Uterus (tissue), 2 donors: ENCODE measurements around the gene HSD11B1.

ENCODE experiments used
- POLR2A ChIP-seq, 2 donors: fragments of 450-650 bp; IDR thresholded peaks; one replicate each; pipeline ENCODE4 v1.6.1; 2016; ENCODE audit warnings: antibody characterized with exemption in 2 of 2, mild to moderate bottlenecking in 1 of 2, moderate library complexity in 1 of 2
- TF ChIP-seq, protein P1 (sequence below), 4 experiments: fragments of 200-600 bp in 2 of 4; fragments of 450-650 bp in 2 of 4; sonication (generic) in 2 of 4; IDR thresholded peaks; one replicate each; pipeline ENCODE4 v1.5.1; 2016 to 2019; ENCODE audit warnings: antibody characterized with exemption in 4 of 4, mild to moderate bottlenecking in 2 of 4, moderate library complexity in 1 of 4

DNA sequence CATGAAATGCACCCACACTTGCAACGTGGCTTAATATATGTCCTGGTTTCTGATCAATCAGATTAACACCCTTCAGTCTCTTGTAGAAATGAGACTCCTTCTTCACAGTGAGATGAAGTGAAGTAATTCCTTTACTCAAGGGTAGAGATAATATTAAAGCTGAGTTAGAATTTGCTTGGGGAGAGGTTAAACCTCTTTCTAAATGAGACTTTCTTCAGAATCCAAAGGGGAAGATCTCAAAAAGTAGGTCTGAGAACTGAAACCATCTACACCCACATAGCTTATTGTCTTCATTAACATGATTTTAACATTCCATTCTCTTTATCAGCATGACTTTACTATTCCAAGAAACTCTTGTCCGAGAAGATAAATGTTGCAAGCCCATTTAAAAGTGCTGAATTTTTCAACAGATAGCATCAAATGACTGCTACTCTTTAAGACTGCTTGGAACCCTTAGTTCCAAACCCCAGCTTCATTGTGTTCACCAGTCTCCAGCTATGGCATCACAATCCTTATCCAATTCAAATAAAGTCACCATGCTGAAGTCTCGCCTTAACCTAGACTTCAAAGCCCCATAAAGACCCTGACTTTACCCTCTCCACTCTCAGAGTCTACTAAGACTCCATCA lies 32.0 kb downstream of the HSD11B1 start:
- TF ChIP-seq, protein P1, sequence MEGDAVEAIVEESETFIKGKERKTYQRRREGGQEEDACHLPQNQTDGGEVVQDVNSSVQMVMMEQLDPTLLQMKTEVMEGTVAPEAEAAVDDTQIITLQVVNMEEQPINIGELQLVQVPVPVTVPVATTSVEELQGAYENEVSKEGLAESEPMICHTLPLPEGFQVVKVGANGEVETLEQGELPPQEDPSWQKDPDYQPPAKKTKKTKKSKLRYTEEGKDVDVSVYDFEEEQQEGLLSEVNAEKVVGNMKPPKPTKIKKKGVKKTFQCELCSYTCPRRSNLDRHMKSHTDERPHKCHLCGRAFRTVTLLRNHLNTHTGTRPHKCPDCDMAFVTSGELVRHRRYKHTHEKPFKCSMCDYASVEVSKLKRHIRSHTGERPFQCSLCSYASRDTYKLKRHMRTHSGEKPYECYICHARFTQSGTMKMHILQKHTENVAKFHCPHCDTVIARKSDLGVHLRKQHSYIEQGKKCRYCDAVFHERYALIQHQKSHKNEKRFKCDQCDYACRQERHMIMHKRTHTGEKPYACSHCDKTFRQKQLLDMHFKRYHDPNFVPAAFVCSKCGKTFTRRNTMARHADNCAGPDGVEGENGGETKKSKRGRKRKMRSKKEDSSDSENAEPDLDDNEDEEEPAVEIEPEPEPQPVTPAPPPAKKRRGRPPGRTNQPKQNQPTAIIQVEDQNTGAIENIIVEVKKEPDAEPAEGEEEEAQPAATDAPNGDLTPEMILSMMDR (IDR thresholded peaks at IDR 0.05) = no peak
- TF ChIP-seq POLR2A (IDR thresholded peaks at IDR 0.05) = no peak
